H1 (cell line): ENCODE results near the gene THRB.

Source experiments
- GTF2F1 ChIP-seq: IDR thresholded peaks from 2 replicates; pipeline ENCODE4 v1.6.1; 2012; ENCODE audit warnings: low read depth, low read length, improper control_type of control experiment, borderline replicate concordance
- TCF12 ChIP-seq: IDR thresholded peaks from 2 replicates; pipeline ENCODE4 v1.6.1; 2011; ENCODE audit warnings: low read depth, mild to moderate bottlenecking, low read length
- TF ChIP-seq, protein P1 (sequence below), 3 experiments: IDR thresholded peaks; 1 replicate in 2 of 3; 2 replicates in 1 of 3; pipeline versions ENCODE4 v1.5.1 to v1.6.1; 2011; ENCODE audit warnings: low read length in 3 of 3, mild to moderate bottlenecking in 3 of 3, inconsistent platforms in 2 of 3, low read depth in 1 of 3, moderate library complexity in 1 of 3; ENCODE audit not compliant: insufficient read depth in 1 of 3; ENCODE audit errors: control extremely low read depth in 1 of 3

DNA sequence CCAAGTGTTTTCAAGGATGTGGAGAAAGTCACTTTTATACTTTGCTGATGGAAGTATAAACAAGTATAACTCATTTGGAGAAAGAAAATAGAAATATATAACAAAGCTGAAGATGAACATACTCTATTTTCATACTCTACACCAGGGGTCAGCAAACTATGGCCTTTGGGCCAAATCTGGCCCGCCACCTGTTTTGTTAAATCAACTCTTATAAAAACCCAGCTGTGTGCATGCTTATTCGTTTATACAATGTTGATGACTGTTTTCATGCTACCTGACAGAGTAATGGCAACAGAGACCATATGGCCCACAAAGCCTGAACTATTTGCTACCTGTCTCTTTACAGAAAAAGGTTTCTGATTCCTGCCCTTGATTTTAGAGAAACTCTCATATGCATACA, 425.6 kb downstream of the THRB start:
- TF ChIP-seq GTF2F1 (no peak), TCF12 (no peak)
- TF ChIP-seq, protein P1, sequence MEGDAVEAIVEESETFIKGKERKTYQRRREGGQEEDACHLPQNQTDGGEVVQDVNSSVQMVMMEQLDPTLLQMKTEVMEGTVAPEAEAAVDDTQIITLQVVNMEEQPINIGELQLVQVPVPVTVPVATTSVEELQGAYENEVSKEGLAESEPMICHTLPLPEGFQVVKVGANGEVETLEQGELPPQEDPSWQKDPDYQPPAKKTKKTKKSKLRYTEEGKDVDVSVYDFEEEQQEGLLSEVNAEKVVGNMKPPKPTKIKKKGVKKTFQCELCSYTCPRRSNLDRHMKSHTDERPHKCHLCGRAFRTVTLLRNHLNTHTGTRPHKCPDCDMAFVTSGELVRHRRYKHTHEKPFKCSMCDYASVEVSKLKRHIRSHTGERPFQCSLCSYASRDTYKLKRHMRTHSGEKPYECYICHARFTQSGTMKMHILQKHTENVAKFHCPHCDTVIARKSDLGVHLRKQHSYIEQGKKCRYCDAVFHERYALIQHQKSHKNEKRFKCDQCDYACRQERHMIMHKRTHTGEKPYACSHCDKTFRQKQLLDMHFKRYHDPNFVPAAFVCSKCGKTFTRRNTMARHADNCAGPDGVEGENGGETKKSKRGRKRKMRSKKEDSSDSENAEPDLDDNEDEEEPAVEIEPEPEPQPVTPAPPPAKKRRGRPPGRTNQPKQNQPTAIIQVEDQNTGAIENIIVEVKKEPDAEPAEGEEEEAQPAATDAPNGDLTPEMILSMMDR (IDR thresholded peaks at IDR 0.05; ENCODE audit: control extremely low read depth in 1 of 3, insufficient read depth in 1 of 3, low read depth in 1 of 3, low read length in 3 of 3): peak in 2 of 3 experiments; percentile 19 to 53; a peak in 3 of 4 replicates
